Activated CD8-positive, alpha-beta memory T cell treated with anti-CD3 and anti-CD28 coated beads, Interleukin-2, amount 50 U/mL, for 4 hours (primary cell): ENCODE data around the gene P2RX2.

Source experiments
- DNase-seq: peaks from one replicate; pipeline ENCODE4 v3.0.0-alpha.2; 2020

P2RX2 gene

GRCh38 chr12:132641811-132642650, 23.5 kb downstream of the P2RX2 start:
- DNase-seq, result no peak

GRCh38 chr12:132642846-132643835, 24.6 kb downstream of the P2RX2 start:
- DNase-seq, result no peak

- no peak for DNase-seq
These were observed 28.3 kb downstream of the P2RX2 start for GRCh38 chr12:132646850-132647249.

- no peak for DNase-seq
These were observed 29.3 kb downstream of the P2RX2 start for GRCh38 chr12:132647858-132648257.

GRCh38 chr12:132648616-132649225, 30.1 kb downstream of the P2RX2 start:
- DNase-seq, result no peak

- DNase-seq, result no peak
These were observed 30.8 kb downstream of the P2RX2 start for GRCh38 chr12:132649226-132649945.

GRCh38 chr12:132651444-132652100, 33.0 kb downstream of the P2RX2 start:
- no peak for DNase-seq

- DNase-seq, result no peak
These were observed 35.2 kb downstream of the P2RX2 start for GRCh38 chr12:132653567-132654290.

- no peak for DNase-seq
These were observed 38.6 kb downstream of the P2RX2 start for GRCh38 chr12:132657004-132657727.

- DNase-seq, result no peak
These were observed 39.7 kb downstream of the P2RX2 start for GRCh38 chr12:132658149-132658894.

GRCh38 chr12:132659146-132659545, 40.6 kb downstream of the P2RX2 start:
- no peak for DNase-seq

GRCh38 chr12:132660052-132660451, 41.5 kb downstream of the P2RX2 start:
- DNase-seq, result no peak

GRCh38 chr12:132660996-132661395, 42.4 kb downstream of the P2RX2 start:
- no peak for DNase-seq

GRCh38 chr12:132661972-132662371, 43.4 kb downstream of the P2RX2 start:
- DNase-seq, result no peak

GRCh38 chr12:132662901-132663755, 44.6 kb downstream of the P2RX2 start:
- DNase-seq, result no peak

- DNase-seq, result no peak
These were observed 45.9 kb downstream of the P2RX2 start for GRCh38 chr12:132664206-132665148.

GRCh38 chr12:132665149-132665491, 46.5 kb downstream of the P2RX2 start:
- no peak for DNase-seq

- no peak for DNase-seq
These were observed 47.2 kb downstream of the P2RX2 start for GRCh38 chr12:132665794-132666193.
